PC-3 (cell line): ENCODE results near the gene NXPH4. TPM values are rescaled to one million over a fixed set of nuclear protein-coding genes. Genes with fewer than 3 reads are reported as not detected.

Experiments
- ATAC-seq: fragments of 200-7000 bp; cut with Tn5 transposase; 2 replicates; pipeline ENCODE4 v1.9.1; 2020; ENCODE audit warnings: mild to moderate bottlenecking, moderate library complexity
- BruUV-seq: library from RNA; stranded (reverse); fragments of 400-500 nt; replicated peaks from 2 replicates; lab custom pipeline; 2021; lab: Mats Ljungman, UMichigan
- CTCF ChIA-PET: fragments of 300-600 bp; sonication (Branson Sonifier 250); formaldehyde crosslinking; loops from one replicate; lab custom pipeline; 2022; ENCODE audit warnings: antibody characterized with exemption; lab: Charles Lee
- POLR2A ChIA-PET: fragments of 300-600 bp; sonication (Branson Sonifier 250); formaldehyde crosslinking; loops from one replicate; lab custom pipeline; 2022; ENCODE audit warnings: antibody characterized with exemption; ENCODE audit not compliant: unreplicated experiment; lab: Charles Lee
- DNase-seq: peaks from one replicate; pipeline ENCODE4 v3.0.0-alpha.2; 2015
- H2AFZ ChIP-seq: fragments of 300-600 bp; sonication (generic); 2 replicates; pipeline ENCODE4 v1.6.0; 2016; ENCODE audit warnings: antibody characterized with exemption, low read length
- H3F3A ChIP-seq: fragments of 300-600 bp; sonication (generic); one replicate; pipeline ENCODE4 v1.6.0; 2017; ENCODE audit warnings: antibody characterized with exemption, low read length, control low read depth, mild to moderate bottlenecking; ENCODE audit not compliant: unreplicated experiment
- H3K27ac ChIP-seq: fragments of 300-600 bp; sonication (generic); 2 replicates; pipeline ENCODE4 v1.5.1; 2016; ENCODE audit warnings: mild to moderate bottlenecking, low read length
- H3K27me3 ChIP-seq: fragments of 300-600 bp; sonication (generic); 2 replicates; pipeline ENCODE4 v1.6.1; 2016; ENCODE audit warnings: low read length, mixed read lengths
- H3K36me3 ChIP-seq: fragments of 300-600 bp; sonication (generic); 2 replicates; pipeline ENCODE4 v1.6.1; 2016; ENCODE audit warnings: low read depth, mixed run types, low read length, mixed read lengths
- H3K4me1 ChIP-seq: fragments of 300-600 bp; sonication (generic); 2 replicates; pipeline ENCODE4 v1.5.1; 2016; ENCODE audit warnings: low read length; ENCODE audit not compliant: insufficient read depth
- H3K4me2 ChIP-seq: fragments of 300-600 bp; sonication (generic); 2 replicates; pipeline ENCODE4 v1.6.0; 2016; ENCODE audit warnings: low read length
- H3K4me3 ChIP-seq: fragments of 300-600 bp; sonication (generic); 2 replicates; pipeline ENCODE4 v1.5.1; 2016; ENCODE audit warnings: mild to moderate bottlenecking, low read length, mixed read lengths
- H3K79me2 ChIP-seq: fragments of 300-600 bp; sonication (generic); 2 replicates; pipeline ENCODE4 v1.6.1; 2017; ENCODE audit warnings: low read length, mixed read lengths
- H3K9ac ChIP-seq: fragments of 300-600 bp; sonication (generic); 2 replicates; pipeline ENCODE4 v1.6.0; 2016; ENCODE audit warnings: mild to moderate bottlenecking, low read length
- H3K9me2 ChIP-seq: fragments of 300-600 bp; sonication (generic); replicated peaks from 2 replicates; pipeline ENCODE4 v1.6.1; 2016; ENCODE audit warnings: mixed run types, low read length, mixed read lengths
- H3K9me3 ChIP-seq: fragments of 300-600 bp; sonication (generic); 2 replicates; pipeline ENCODE4 v1.6.1; 2016; ENCODE audit warnings: low read length, mixed read lengths
- H4K20me1 ChIP-seq: fragments of 300-600 bp; sonication (generic); 2 replicates; pipeline ENCODE4 v1.6.1; 2016; ENCODE audit warnings: low read length, mixed read lengths
- EZH2 ChIP-seq: fragments of 300-600 bp; sonication (generic); IDR thresholded peaks from one replicate; pipeline ENCODE4 v1.6.1; 2017; ENCODE audit warnings: antibody characterized with exemption, mild to moderate bottlenecking, low read length; ENCODE audit not compliant: unreplicated experiment
- EZH2phosphoT487 ChIP-seq: fragments of 300-600 bp; sonication (generic); IDR thresholded peaks from 2 replicates; pipeline ENCODE4 v1.6.1; 2018; ENCODE audit warnings: mild to moderate bottlenecking, antibody characterized with exemption, low read length, borderline replicate concordance
- intact Hi-C: fragments of 100-400 bp; cut with micrococcal nuclease; formaldehyde crosslinking; loops from 2 replicates; pipeline ENCODE4 v1.9.0; 2023
- total RNA-seq: library from RNA; depleted of rRNA; stranded (reverse); fragments of >200 nt; gene quantifications from 2 replicates; pipeline ENCODE4 v1.2.3, GENCODE V29; 2014
- TF ChIP-seq, protein P1 (sequence below): fragments of 300-600 bp; sonication (generic); conservative IDR thresholded peaks from 2 replicates; pipeline ENCODE4 v1.5.1; 2017; ENCODE audit warnings: antibody characterized with exemption, low read depth, mild to moderate bottlenecking, low read length

NXPH4 gene
- total RNA-seq, 1 experiment from 2014 or later: 15.1 TPM

DNA sequence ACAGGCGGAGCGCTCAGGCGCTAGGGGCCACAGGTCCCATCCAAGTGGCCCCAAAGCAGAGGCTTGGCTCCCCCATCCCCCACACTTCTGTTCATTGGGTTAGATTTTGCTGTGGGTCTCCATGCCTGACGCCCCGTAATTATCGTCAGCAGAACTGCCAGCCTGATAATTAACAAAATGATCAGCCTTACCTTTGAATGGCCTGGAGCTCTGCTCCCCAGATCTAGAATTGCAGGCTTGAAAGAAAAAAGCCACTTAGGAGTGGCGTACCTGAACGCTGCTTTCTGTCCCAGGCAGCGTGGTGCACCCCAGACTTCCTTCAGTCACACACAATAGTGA lies 40.5 kb upstream of the NXPH4 start:
- Histone ChIP-seq H3K36me3 (no peaks in the 10 kb centered on the region; the same call in 1 of the 2 replicates), H4K20me1 (no peaks in the 10 kb centered on the region), H3K27me3 (no peaks in the 10 kb centered on the region), H2AFZ (no peak overlapping the region), H3F3A (no peaks in the 10 kb centered on the region), H3K4me2 (no peak overlapping the region), H3K27ac (no peak overlapping the region), H3K9me3 (no peaks in the 10 kb centered on the region), H3K9ac (no peak overlapping the region), H3K4me1 (peaks cover 18% of the 10 kb centered on the region), H3K4me3 (no peak overlapping the region), H3K9me2 (no peaks in the 10 kb centered on the region), H3K79me2 (no peaks in the 10 kb centered on the region)
- ChIA-PET POLR2A (no interaction called here), CTCF (interaction anchor here (0.6 to 3.3 kb wide), 5 partner anchors 10 to 1495 kb away, joined by 4 to 17 read pairs (median 13); partner anchors contain the start of genes LRP1 and STAT6)
- intact Hi-C loops: no loop called here
- no TSS peak for BruUV-seq
- DNase-seq (no peak), ATAC-seq (no peak)
- TF ChIP-seq EZH2 (no peak), EZH2phosphoT487 (no peak)
- TF ChIP-seq, protein P1, sequence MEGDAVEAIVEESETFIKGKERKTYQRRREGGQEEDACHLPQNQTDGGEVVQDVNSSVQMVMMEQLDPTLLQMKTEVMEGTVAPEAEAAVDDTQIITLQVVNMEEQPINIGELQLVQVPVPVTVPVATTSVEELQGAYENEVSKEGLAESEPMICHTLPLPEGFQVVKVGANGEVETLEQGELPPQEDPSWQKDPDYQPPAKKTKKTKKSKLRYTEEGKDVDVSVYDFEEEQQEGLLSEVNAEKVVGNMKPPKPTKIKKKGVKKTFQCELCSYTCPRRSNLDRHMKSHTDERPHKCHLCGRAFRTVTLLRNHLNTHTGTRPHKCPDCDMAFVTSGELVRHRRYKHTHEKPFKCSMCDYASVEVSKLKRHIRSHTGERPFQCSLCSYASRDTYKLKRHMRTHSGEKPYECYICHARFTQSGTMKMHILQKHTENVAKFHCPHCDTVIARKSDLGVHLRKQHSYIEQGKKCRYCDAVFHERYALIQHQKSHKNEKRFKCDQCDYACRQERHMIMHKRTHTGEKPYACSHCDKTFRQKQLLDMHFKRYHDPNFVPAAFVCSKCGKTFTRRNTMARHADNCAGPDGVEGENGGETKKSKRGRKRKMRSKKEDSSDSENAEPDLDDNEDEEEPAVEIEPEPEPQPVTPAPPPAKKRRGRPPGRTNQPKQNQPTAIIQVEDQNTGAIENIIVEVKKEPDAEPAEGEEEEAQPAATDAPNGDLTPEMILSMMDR: peak; percentile 41

GRCh38 chr12:57176846-57177245 lies 39.7 kb upstream of the NXPH4 start:
- ChIA-PET CTCF (no interaction called here), POLR2A (no interaction called here)
- ATAC-seq (peak; percentile 58), DNase-seq (peak; percentile 36)
- Histone ChIP-seq H3K27me3 (no peaks in the 10 kb centered on the region), H3K36me3 (no peaks in the 10 kb centered on the region; the same call in 1 of the 2 replicates), H3K27ac (0 out of 2 replicates have a peak overlapping the region, but pooled peaks have one; percentile 7), H3K9me3 (no peaks in the 10 kb centered on the region), H3F3A (no peaks in the 10 kb centered on the region), H3K9ac (no peak overlapping the region), H4K20me1 (no peaks in the 10 kb centered on the region), H3K4me2 (no peak overlapping the region), H2AFZ (no peak overlapping the region), H3K79me2 (no peaks in the 10 kb centered on the region), H3K4me1 (peaks cover 18% of the 10 kb centered on the region), H3K9me2 (no peaks in the 10 kb centered on the region), H3K4me3 (no peak overlapping the region)
- TF ChIP-seq EZH2 (no peak), EZH2phosphoT487 (no peak)
- TF ChIP-seq, protein P1: no peak
- no TSS peak for BruUV-seq
- intact Hi-C loops: no loop called here

DNA sequence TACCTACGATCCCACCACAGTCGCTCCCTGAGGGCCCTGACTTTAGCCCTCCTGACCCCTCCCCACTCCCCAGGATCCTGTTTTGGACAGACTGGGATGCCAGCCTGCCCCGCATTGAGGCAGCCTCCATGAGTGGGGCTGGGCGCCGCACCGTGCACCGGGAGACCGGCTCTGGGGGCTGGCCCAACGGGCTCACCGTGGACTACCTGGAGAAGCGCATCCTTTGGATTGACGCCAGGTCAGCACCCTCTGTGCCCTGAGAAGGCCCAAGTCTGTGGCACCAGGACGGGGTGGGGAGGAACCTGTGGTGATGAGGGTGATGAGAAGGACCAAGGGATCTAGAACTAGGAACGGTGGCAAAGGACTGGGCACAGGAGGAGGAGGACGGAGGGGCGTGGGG lies 39.2 kb upstream of the NXPH4 start:
- Histone ChIP-seq H3K4me3 (no peak overlapping the region), H3K4me2 (no peak overlapping the region), H3K9me3 (no peaks in the 10 kb centered on the region), H3K27ac (no peak overlapping the region), H3K9ac (no peak overlapping the region), H4K20me1 (no peaks in the 10 kb centered on the region), H3F3A (no peaks in the 10 kb centered on the region), H3K9me2 (no peaks in the 10 kb centered on the region), H3K79me2 (no peaks in the 10 kb centered on the region), H3K4me1 (peaks cover 18% of the 10 kb centered on the region), H2AFZ (no peak overlapping the region), H3K36me3 (no peaks in the 10 kb centered on the region; the same call in 1 of the 2 replicates), H3K27me3 (no peaks in the 10 kb centered on the region)
- no TSS peak for BruUV-seq
- intact Hi-C loops: no loop called here
- ATAC-seq (no peak), DNase-seq (no peak)
- POLR2A ChIA-PET: no interaction called here
- CTCF ChIA-PET: no interaction called here
- TF ChIP-seq EZH2: no peak
- no peak for TF ChIP-seq EZH2phosphoT487
- TF ChIP-seq, protein P1: no peak
